ENCODE data around the gene RLF. TPM values are rescaled to one million over a fixed set of nuclear protein-coding genes. Genes with fewer than 3 reads are reported as not detected.

The RLF gene
- total RNA-seq: 10 to 100 TPM; 19.5 to 39.2 (median 25.9) TPM

- Histone ChIP-seq H3K4me3 (peak within 1 kb of the TSS; percentile 73 to 96 (median 89)), H3K27ac (peak within 1 kb of the TSS; percentile 97), H3K36me3 (no peaks in the 10 kb centered on the region), H3K27me3 (no peaks in the 10 kb centered on the region), H3K9me3 (no peaks in the 10 kb centered on the region), H3K4me1 (peaks cover 0 to 20% of the 10 kb centered on the region in 2 donors)
- intact Hi-C loops (cut with DNase I; ENCODE audit: low total_unique reads): no loop called here
- peak; percentile 93 to 96 for DNase-seq (ENCODE audit: low spot score in 2 of 2)
- TF ChIP-seq POLR2AphosphoS5 (IDR thresholded peaks at IDR 0.05) (peak; percentile 93 to 99 (median 97)), POLR2A (IDR thresholded peaks at IDR 0.05) (peak; percentile 97), CTCF (IDR thresholded peaks at IDR 0.05) (no peak)
Observed at GRCh38 chr1:40161125-40161887, at the start of gene RLF. TSS of gene RLF (plus strand) at chr1:40161387. CDS start at chr1:40161400, 13 bp downstream.

DNA sequence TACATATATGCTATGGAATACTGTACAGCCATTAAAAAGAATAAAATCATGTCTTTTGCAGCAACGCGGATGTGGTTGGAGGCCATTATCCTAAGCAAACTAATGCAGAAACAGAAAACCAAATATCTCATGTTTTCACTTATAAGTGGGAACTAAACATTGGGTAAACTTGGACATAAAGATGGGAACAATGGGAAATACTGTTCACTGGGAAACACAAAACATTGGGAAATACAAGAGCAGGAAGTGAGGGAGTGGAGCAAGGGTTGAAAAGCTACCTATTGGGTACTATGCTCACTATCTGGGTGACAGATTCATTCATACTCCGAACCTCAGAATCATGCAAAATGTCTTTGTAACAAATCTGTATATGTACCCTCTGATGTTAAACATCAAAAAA, 46.8 kb upstream of the RLF start:
- H3K27ac ChIP-seq: no peak overlapping the region
- H3K27me3 ChIP-seq: no peaks in the 10 kb centered on the region
- no peak for DNase-seq (ENCODE audit: low spot score in 2 of 2)
- H3K4me1 ChIP-seq: no peaks in the 10 kb centered on the region
- no peak for TF ChIP-seq POLR2A (IDR thresholded peaks at IDR 0.05)
- TF ChIP-seq CTCF (IDR thresholded peaks at IDR 0.05): no peak
- TF ChIP-seq POLR2AphosphoS5 (IDR thresholded peaks at IDR 0.05): no peak
- no peak overlapping the region for H3K4me3 ChIP-seq
- intact Hi-C loops (cut with DNase I; ENCODE audit: low total_unique reads): no loop called here
- peaks cover 7 to 9% of the 10 kb centered on the region in 2 donors for H3K9me3 ChIP-seq
- no peaks in the 10 kb centered on the region for H3K36me3 ChIP-seq

- intact Hi-C loops (cut with DNase I; ENCODE audit: low total_unique reads): no loop called here
- Histone ChIP-seq H3K9me3 (no peaks in the 10 kb centered on the region), H3K27me3 (no peaks in the 10 kb centered on the region), H3K36me3 (no peaks in the 10 kb centered on the region), H3K4me1 (no peaks in the 10 kb centered on the region), H3K27ac (no peak overlapping the region), H3K4me3 (no peak overlapping the region)
- no peak for DNase-seq (ENCODE audit: low spot score in 2 of 2)
- TF ChIP-seq POLR2A (IDR thresholded peaks at IDR 0.05) (no peak), POLR2AphosphoS5 (IDR thresholded peaks at IDR 0.05) (no peak), CTCF (IDR thresholded peaks at IDR 0.05) (no peak)
Observed at GRCh38 chr1:40120128-40120527, 41.1 kb upstream of the RLF start.

- Histone ChIP-seq H3K27me3 (no peaks in the 10 kb centered on the region), H3K9me3 (no peaks in the 10 kb centered on the region), H3K27ac (no peak overlapping the region), H3K4me1 (no peaks in the 10 kb centered on the region), H3K36me3 (no peaks in the 10 kb centered on the region), H3K4me3 (no peak overlapping the region)
- intact Hi-C loops (cut with DNase I; ENCODE audit: low total_unique reads): no loop called here
- DNase-seq (ENCODE audit: low spot score in 2 of 2): no peak
- no peak for TF ChIP-seq POLR2AphosphoS5 (IDR thresholded peaks at IDR 0.05)
- no peak for TF ChIP-seq CTCF (IDR thresholded peaks at IDR 0.05)
- no peak for TF ChIP-seq POLR2A (IDR thresholded peaks at IDR 0.05)
Observed at GRCh38 chr1:40122855-40123254, 38.3 kb upstream of the RLF start.

GRCh38 chr1:40130892-40131291, 30.3 kb upstream of the RLF start:
- Histone ChIP-seq H3K27me3 (peaks cover 0 to 4% of the 10 kb centered on the region in 2 donors), H3K4me1 (no peaks in the 10 kb centered on the region), H3K27ac (no peak overlapping the region), H3K4me3 (no peak overlapping the region), H3K9me3 (no peaks in the 10 kb centered on the region), H3K36me3 (no peaks in the 10 kb centered on the region)
- intact Hi-C loops (cut with DNase I; ENCODE audit: low total_unique reads): no loop called here
- no peak for TF ChIP-seq CTCF (IDR thresholded peaks at IDR 0.05)
- no peak for TF ChIP-seq POLR2A (IDR thresholded peaks at IDR 0.05)
- no peak for TF ChIP-seq POLR2AphosphoS5 (IDR thresholded peaks at IDR 0.05)
- DNase-seq (ENCODE audit: low spot score in 2 of 2): no peak
